Cardiac muscle cell (in vitro differentiated cells and primary cell): ENCODE data around the gene FLNB. TPM values are rescaled to one million over a fixed set of nuclear protein-coding genes. Genes with fewer than 3 reads are reported as not detected.

Source experiments
- DNase-seq, 2 donors: peaks; one replicate each; pipeline versions ENCODE4 v3.0.0 to v3.0.0-alpha.2; 2010 to 2017; ENCODE audit warnings: low read depth in 1 of 2, low spot score in 1 of 2
- H3K27ac ChIP-seq: fragments of 200-600 bp; sonication (generic); 2 replicates; pipeline ENCODE4 v1.5.1; 2016
- H3K27me3 ChIP-seq: fragments of 200-600 bp; sonication (generic); 2 replicates; pipeline ENCODE4 v1.6.0; 2016; ENCODE audit warnings: control low read depth
- H3K36me3 ChIP-seq: fragments of 200-600 bp; sonication (generic); 2 replicates; pipeline ENCODE4 v1.5.1; 2016; ENCODE audit warnings: control low read depth
- H3K4me1 ChIP-seq: fragments of 200-600 bp; sonication (generic); 2 replicates; pipeline ENCODE4 v1.8.1; 2017; ENCODE audit warnings: low read depth, mild to moderate bottlenecking, mixed run types
- H3K4me3 ChIP-seq: fragments of 200-600 bp; sonication (generic); 2 replicates; pipeline ENCODE4 v1.5.1; 2016; ENCODE audit warnings: mild to moderate bottlenecking
- H3K9me3 ChIP-seq: fragments of 200-600 bp; sonication (generic); 2 replicates; pipeline ENCODE4 v1.5.1; 2017; ENCODE audit warnings: low read depth, mild to moderate bottlenecking, control low read depth
- CTCF ChIP-seq: IDR thresholded peaks from 2 replicates; pipeline ENCODE4 v1.5.1; 2012; ENCODE audit warnings: low read depth, mild to moderate bottlenecking, low read length
- polyA plus RNA-seq: library from polyadenylated mRNA; unstranded; fragments of >200 nt; fragmentation: Nextera tagmentation; extraction: Ambion mirVana; gene quantifications from 2 replicates; pipeline ENCODE4 v1.2.1, GENCODE V29; 2016
- total RNA-seq: library from RNA; depleted of rRNA; stranded (reverse); fragments of >200 nt; gene quantifications from 2 replicates; pipeline ENCODE4 v1.2.3, GENCODE V29; 2016

Gene FLNB
- total and polyA plus RNA-seq, 2 experiments from 2014 or later, result 12.1 to 28.7 TPM

- no peak for TF ChIP-seq CTCF
- Histone ChIP-seq H3K4me3 (peak overlapping the region; percentile 88), H3K27me3 (no peaks in the 10 kb centered on the region), H3K4me1 (no peaks in the 10 kb centered on the region), H3K9me3 (no peaks in the 10 kb centered on the region), H3K27ac (no peak overlapping the region), H3K36me3 (no peaks in the 10 kb centered on the region)
- DNase-seq, result no peak
These were observed 965 bp downstream of the FLNB start for GRCh38 chr3:58009026-58009748.

GRCh38 chr3:58009749-58010535 lies 1.7 kb downstream of the FLNB start:
- no peaks in the 10 kb centered on the region for H3K9me3 ChIP-seq
- TF ChIP-seq CTCF, result no peak
- no peak for DNase-seq
- no peak overlapping the region for H3K27ac ChIP-seq
- peak overlapping the region; percentile 88 for H3K4me3 ChIP-seq
- no peaks in the 10 kb centered on the region for H3K36me3 ChIP-seq
- H3K27me3 ChIP-seq, result no peaks in the 10 kb centered on the region
- no peaks in the 10 kb centered on the region for H3K4me1 ChIP-seq

GRCh38 chr3:58010562-58010961 lies 2.3 kb downstream of the FLNB start:
- no peaks in the 10 kb centered on the region for H3K27me3 ChIP-seq
- no peaks in the 10 kb centered on the region for H3K4me1 ChIP-seq
- no peaks in the 10 kb centered on the region for H3K36me3 ChIP-seq
- no peaks in the 10 kb centered on the region for H3K9me3 ChIP-seq
- no peak overlapping the region for H3K27ac ChIP-seq
- no peak overlapping the region for H3K4me3 ChIP-seq
- TF ChIP-seq CTCF, result no peak
- DNase-seq, result no peak

GRCh38 chr3:58011580-58011979 lies 3.4 kb downstream of the FLNB start:
- TF ChIP-seq CTCF, result no peak
- no peaks in the 10 kb centered on the region for H3K9me3 ChIP-seq
- no peak overlapping the region for H3K4me3 ChIP-seq
- no peak overlapping the region for H3K27ac ChIP-seq
- H3K4me1 ChIP-seq, result no peaks in the 10 kb centered on the region
- no peaks in the 10 kb centered on the region for H3K36me3 ChIP-seq
- no peaks in the 10 kb centered on the region for H3K27me3 ChIP-seq
- no peak for DNase-seq

GRCh38 chr3:58012302-58012701 lies 4.1 kb downstream of the FLNB start:
- H3K9me3 ChIP-seq, result no peaks in the 10 kb centered on the region
- H3K36me3 ChIP-seq, result no peaks in the 10 kb centered on the region
- no peaks in the 10 kb centered on the region for H3K27me3 ChIP-seq
- H3K4me3 ChIP-seq, result no peak overlapping the region
- H3K4me1 ChIP-seq, result no peaks in the 10 kb centered on the region
- no peak for TF ChIP-seq CTCF
- DNase-seq, result no peak
- H3K27ac ChIP-seq, result no peak overlapping the region
